NCI-H345 treated with DMSO at 0.1 percent for 48 hours (cell line): ENCODE results near the gene MYOCOS.

Experiments used
- DNase-seq: peaks from one replicate; lab custom pipeline; 2025; ENCODE audit not compliant: unreplicated experiment; lab: John Stamatoyannopoulos, UW

Gene MYOCOS

DNA sequence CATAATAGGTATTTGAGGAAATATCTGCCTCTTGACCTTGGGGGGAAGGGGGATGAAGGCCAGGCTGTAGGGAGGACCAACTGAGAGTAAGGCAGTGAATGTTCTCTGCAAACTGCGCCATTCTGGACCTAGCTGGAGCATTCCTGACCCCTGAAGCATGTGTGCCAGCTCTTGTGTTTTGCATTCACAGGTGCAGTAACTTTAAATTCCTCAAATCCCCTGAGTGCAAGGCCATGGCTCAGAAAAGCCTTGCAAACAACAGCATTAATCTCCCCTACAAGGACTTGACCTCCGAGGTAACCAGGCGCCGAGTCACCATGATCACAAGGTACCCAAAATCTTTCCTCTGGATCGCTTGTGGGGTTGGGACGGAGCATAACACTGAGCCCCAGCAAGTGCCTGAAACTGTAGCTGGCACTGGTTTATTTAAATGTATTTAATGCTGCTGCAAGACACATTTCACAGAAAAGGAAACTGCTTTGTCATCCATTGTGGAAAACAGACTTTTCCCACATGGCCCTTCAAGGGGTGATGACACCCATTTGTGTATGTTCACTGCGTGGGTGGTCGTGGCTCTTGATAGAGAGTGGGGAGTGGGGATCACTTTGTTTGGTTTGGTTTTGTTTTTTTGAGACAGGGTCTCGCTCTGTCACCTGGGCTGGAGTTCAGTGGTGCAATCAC lies 1.7 kb downstream of the MYOCOS start:
- no peak for DNase-seq

DNA sequence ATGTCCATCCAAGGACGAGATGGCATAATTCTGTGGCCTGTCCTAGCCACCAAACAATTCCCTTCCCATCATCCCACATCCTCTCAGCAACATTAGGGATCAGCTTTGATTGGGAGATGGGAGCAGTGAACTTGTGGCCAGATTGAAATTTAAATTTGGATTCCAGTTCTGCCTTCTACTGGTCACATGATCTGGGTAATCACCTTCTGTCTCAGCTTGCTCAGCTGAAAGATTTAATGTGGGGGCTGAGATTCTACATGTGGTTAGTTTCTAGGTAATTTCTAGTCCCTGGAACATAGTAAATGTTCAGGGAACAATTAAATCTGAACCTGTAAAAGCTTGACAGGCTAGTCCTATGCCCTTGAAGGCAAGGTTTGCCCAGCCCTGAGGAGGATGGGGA lies 3.2 kb downstream of the MYOCOS start:
- no peak for DNase-seq

DNA sequence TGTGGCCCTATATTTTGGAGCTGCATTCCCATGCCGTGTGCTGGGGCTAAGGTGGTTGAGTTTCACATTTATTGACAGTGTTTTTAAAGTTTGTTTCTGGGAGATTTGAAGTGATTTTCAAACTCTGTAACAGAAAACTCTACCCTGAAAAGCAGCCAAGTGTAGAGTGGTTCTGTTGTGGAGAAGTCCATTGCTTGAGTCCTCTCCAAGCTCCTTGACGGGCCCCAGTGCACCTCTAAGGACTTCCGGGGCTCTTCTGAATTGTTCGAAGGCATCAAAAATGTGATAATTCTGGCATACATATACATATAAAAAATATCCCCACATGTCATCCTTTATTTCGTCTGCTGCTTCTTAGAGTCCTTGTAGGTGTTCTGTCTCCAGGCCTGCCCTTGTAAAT lies 5.0 kb downstream of the MYOCOS start:
- DNase-seq, result no peak

DNA sequence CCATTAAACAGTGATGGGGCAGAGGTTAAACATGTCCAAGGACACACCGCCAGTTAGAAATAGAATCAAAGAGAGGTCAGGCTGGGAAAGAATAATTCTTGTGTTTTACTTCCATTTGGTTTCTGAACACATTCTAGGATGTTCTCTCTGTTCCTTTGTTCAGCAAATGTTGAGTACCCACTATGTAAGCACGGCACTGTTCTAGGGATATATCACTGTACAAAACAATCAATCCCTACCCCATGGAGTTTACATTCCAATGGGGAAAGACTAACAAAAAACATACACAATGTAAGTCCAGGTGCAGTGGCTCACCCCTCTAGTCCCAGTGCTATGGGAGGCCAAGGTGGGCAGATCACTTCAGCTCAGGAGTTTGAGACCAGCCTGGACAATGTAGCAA lies 6.2 kb downstream of the MYOCOS start:
- no peak for DNase-seq

DNA sequence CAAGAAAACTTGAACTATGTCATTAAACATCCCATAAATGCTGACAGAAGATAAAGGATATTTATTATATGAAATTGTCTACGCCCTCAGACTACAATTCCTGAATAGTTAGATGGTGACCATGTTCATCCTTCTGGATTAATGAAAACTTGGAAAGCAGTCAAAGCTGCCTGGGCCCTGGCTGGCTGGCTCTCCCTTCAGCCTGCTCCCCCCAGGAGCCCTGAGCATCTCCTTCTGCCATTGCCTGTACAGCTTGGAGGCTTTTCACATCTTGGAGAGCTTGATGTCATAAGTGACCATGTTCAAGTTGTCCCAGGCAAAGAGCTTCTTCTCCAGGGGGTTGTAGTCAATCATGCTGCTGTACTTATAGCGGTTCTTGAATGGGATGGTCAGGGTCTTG lies 13.6 kb downstream of the MYOCOS start:
- no peak for DNase-seq

DNA sequence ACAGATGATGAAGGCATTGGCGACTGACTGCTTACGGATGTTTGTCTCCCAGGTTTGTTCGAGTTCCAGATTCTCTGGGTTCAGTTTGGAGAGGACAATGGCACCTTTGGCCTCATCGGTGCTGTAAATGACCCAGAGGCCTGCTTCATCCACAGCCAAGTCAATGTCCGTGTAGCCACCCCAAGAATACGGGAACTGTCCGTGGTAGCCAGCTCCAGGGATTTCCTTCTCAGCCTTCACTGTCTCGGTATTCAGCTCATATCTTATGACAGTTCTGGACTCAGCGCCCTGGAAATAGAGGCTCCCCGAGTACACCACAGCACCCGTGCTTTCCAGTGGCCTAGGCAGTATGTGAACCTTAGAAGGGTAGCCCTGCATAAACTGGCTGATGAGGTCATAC lies 14.1 kb downstream of the MYOCOS start:
- no peak for DNase-seq

DNA sequence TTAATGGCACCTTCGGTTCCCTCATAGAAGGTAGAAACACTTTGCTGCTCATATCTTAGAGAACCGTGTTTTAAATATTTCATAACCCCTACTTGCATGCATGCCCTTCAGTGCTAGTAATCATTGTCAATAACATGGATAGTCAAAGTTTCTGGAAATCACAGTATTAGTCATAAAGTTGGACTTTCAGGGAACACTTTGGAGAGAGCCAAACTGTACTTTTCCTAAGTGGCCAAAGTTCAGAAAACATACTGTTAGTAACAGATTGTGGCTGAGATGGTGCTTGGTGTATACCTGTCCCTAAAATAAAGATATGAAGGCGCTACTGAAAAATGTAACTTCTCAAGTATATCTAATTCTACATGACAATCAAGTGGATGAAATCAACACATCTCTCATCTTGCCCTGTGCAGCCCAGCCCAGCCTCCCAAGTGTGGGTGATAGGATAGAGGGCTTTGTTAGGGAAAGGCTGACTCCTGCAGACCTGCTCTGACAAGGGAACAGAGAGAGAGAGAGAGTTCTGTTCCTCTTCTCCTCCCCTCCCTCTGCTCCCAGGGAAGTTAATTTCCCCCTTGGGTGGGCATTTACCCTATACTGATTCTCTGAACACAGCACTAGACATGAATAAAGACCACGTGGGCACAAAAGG lies 16.0 kb downstream of the MYOCOS start:
- no peak for DNase-seq

DNA sequence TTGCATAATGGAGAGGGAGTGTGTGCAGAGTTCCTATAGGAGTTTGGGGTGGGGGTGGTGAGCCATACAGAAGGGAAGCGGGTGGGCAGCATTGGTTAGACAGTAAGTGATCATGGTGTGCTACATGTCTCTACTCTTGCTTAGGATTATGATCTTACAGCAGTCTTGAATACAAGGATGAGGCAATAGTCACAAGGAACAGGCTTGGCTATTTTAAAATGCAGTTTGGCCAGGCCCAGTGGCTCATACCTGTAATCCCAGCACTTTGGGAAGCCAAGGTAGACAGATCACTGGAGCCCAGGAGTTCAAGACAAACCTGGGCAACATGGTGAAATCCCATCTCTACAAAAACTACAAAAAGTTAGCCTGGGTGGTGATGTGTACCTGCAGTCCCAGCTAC lies 18.2 kb downstream of the MYOCOS start:
- no peak for DNase-seq

DNA sequence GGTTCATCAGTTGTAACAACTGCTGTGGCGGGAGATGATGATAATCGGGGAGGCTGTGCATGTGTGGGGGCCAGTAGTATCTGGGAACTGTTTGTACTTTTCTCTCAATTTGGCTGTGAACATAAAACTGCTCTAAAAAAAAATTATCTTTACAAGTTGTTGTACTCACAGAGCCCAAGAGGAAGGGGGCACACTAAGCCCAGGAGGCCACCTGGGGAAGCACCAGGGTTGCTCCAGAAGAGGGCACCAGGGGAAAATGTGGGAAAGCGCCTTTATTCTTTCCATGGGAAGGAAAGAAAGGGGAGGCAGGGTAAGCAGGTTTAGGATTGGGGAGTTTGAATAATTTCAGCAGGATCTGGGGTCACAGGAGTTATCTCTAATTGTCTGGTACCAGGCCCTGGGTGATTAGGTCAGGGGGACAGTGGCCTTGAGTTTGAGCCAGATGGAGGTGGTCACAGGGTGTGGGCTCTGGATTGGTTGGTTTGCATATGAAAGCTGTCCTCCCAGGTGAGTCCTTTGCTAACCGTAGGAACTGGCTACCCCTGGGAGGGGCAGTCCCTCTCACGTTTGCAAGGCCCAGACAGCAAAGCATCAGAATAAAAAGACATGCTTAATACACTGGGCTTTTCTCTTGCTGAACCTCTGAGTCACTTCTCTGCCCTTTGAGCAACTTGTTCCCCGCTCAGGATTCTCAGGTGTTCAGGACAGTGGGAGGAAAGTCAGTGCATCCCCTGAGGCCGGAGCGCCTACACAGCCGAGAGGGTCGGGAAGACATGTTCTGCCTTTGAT lies 19.2 kb downstream of the MYOCOS start:
- DNase-seq, result no peak

DNA sequence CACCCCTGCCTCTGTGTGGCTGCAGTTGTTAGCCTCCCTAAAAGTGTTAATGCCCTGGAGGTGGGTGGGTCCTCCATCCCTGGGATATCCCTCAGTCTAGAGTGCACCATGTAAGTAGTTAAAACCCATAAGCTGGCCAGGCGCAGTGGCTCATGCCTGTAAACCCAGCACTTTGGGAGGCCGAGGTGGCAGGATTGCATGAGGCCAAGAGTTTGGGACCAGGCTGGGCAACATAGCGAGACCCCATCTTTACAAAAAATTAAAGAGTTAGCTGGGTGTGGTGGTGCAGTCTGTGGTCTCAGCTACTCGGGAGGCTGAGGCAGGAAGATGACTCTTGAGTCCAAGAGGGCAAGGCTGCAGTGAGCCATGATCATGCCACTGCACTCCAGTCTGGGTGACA lies 20.2 kb downstream of the MYOCOS start:
- no peak for DNase-seq

DNA sequence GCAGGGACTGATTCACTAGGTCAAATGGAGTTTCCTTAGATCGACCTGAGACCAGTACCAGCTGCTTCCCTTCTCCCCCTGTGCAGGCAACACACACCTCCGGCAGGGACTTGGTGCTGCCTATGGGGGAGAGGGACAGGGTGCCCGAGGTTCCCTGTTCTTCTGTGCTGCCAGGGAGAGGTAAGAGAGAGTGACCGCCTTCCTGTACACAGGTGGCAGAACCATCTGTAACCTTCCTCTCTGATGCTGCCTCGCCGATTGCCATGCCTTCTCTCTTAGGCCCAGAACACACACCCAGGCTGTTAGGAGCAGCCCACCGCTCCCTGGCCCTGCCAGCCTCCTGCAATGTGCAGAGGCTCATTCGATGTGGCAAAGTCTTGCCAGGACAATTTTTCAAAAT lies 21.1 kb downstream of the MYOCOS start:
- no peak for DNase-seq

DNA sequence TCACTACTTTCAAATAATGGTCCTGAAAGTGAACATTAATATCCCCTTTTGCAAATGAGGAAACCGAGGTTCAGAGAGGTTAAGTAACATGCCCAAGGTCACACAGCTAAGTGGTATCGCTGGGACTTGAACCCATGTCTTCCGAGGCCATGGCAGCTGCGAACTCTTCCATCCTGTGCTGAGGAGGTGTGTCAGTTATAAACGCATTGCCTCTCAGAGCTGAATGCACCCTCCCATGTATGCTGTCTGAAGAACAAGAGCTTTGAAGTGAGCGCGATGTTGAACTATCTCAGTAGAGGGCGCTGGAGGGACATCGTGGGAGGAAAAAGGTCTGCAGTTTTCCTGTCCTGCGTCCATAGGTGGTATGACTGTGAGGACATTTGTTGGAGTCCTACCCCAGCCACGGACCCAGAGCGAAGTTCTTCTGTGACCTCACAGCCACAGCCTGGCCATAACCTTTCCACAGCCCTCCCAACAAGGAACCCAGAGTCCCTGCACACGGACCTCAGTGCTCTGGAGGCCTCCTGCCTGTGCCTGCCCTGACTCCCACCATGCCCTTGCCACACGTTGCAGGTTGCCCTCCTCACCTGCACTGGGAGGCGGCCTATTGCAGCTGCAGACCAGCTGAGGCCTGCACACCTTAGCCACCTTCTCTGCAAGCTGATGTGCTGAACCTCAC lies 22.9 kb downstream of the MYOCOS start:
- DNase-seq, result peak; percentile 53

DNA sequence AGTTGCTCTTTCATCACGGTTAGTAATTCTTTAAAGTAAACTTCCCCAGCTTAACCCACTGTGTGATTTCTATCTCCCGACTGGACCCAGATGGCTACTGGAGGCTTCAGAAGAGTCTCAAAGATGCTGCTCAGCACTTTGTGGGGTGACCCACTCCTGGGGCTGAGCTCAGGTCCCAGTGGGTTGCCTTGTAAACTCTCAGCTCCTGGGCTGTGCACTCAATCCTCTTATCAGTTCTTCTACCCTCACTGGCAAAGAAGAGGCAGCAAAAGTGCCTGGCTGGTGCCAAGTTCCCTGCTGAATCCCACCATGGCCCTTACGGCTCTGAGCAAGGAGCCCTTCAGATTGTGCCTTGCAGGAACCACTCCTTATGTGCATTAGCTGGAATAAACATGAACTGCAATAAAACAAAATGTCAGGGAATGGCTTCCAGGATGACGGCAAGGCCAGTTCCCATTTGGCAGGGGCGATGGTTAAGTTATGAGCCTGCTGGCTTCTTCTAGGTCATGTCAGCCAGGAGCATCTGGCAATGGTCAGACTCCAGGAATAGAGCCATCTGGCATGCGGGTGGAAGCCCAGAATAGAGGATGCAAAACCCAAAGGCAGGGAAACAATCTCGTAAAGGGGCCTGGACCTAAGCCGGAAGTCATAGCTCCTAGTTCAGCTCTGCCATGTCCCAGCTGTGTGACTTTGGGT lies 23.7 kb downstream of the MYOCOS start:
- DNase-seq, result no peak

DNA sequence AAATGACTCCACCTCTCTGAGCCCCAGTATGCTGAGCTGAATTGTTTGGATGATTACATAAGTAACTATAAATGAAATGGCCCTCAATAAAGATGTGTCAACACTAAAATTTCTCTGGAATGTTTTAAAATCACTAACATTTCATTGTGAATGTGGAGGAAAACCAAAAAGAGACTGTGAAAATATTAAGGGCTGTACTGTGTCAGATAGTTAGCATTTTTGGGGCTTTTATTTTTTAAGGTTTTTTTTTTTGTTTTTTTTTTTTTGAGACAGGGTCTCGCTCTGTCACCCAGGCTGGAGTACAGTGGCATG lies 24.2 kb downstream of the MYOCOS start:
- no peak for DNase-seq

DNA sequence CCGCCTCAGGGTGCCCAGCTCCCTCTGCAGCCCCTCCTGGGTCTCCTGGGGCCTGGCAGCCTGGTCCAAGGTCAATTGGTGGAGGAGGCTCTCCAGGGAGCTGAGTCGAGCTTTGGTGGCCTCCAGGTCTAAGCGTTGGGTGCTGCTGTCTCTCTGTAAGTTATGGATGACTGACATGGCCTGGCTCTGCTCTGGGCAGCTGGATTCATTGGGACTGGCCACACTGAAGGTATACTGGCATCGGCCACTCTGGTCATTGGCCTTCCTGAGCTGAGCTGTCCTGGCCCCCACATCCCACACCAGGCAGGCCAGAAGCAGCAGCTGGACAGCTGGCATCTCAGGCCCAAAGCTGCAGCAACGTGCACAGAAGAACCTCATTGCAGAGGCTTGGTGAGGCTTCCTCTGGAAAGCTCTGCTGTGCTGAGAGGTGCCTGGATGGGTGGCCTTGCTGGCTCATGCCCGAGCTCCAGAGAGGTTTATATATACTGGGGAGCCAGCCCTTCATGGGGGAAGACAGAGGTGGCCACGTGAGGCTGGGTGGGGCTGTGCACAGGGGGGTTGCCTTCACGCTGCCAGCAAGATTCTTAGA lies 30.3 kb downstream of the MYOCOS start, which contains the start of gene MYOC:
Gene MYOC (minus strand): TSS at position 455 of the 589 bp plus-strand sequence. CDS start 77 bp downstream, at position 378.
- no peak for DNase-seq

DNA sequence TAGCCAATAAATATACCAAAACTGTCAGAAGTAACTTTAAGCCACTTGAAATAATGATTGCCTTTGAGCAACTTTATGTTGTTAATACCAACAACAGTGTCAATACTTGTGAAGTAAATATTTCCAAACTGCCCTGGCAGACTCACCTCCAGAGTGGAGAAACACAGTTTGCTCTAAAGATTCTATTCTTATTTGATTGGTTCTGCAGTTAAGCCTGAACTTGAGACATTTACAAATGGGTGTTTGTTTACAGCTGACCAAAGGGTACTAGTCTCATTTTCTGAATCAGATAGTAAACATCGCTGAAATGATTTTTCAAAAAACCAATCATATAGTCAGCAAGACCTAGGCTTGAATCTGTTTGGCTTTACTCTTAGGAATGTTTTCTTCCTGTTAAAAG lies 31.8 kb downstream of the MYOCOS start:
- no peak for DNase-seq

DNA sequence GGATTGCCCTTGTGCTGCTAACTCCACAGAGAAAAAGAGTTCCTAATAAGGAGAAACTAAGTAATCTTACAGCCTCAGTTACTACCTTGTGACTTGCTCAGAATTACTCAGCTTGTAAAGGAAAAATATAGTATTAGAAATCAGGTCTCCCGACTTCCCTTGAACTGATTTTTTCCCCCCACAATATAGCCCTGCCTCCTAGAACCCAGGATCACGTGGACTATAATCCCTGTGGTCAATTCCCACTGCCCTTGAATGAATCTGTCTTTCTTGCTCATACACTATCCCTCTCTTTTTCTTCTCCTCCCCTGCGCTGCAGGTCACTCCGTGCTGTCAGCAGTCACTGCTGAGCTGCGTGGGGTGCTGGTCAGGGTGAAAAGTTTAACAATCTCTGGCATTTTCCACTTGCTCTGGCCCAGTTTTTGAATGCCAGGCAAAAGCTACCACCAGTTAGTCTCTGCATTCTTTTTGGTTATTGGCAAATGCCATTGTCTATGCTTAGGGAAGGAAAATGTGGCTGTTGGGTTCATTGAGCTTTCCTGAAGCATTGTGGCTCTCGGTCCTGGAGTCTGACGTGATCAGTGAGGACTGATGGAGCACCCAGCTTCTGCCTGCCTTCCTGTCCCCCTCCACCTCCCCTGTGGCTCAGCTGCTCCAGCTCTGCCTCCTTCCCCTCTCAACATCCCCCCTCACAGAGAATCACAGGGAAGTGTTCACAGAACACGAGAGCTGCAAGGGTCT lies 32.3 kb downstream of the MYOCOS start:
- DNase-seq, result no peak

DNA sequence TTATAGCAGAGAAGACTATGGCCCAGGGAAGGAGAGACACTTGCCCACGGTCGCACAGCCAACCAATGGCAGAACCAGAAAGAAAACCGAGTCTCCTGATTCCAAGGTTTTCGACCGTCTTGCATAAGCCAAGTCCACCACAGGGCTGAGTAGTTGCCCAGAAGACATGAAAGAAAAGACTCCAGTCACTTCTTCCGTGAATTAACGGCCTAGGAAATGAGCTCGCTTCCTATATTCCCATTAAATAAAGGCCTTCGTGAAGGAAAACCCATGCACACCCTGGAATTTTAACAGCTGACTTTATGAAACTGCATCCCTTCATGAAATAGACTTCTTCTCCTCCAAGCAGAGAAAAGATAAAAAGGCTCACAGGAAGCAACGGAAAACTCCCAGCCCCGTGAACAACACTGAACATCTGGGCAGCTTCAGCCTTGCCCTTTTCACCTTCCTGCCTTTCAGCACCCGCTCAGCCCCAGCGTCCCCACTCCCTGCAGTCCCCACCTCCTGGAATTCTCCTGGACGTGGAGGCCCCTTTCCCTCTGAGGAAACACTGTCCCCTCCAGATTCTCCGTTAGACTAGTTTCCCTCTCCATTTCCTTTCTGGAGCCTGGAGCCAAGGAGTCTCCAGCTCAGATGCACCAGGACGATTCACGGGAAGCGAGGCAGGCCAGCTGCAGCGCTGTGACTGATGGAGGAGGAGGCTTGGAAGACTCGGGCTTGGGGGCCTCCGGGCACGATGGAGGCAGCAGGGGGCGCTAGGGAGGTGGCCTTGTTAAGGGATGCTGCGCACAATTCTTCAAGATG lies 33.1 kb downstream of the MYOCOS start:
- DNase-seq, result no peak

DNA sequence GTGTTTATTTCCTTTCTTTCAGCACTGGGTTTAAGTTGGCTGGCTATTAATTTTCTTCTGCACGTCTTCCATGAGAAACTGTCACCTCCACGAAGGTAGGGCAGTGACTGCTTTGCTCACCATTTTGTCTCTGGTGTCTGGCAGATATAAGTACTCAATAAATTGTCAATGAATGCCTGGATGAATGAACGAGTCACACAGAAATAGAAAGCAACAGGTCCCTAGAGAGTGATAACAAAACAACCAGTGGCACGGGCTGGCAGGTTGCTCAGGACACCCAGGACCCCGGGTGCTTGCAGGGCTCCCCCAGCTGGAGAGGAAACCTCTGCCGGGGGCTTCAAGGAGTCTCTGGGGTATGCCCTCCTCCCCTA lies 33.7 kb downstream of the MYOCOS start:
- DNase-seq, result no peak
